ENCODE measurements around the gene SMC4.

GRCh38 chr3:160475153-160475552 is 75.7 kb downstream of the SMC4 start:
- TF ChIP-seq CTCF (IDR thresholded peaks at IDR 0.05; ENCODE audit: low read depth, low read length), result no peak
- no peak for TF ChIP-seq EZH2phosphoT487 (IDR thresholded peaks at IDR 0.05; ENCODE audit: low read depth)

Data from OCI-LY3 (cell line).